Measurements from ENCODE around the gene HMGCS2. TPM values are rescaled to one million over a fixed set of nuclear protein-coding genes. Genes with fewer than 3 reads are reported as not detected.

Gene HMGCS2
- total RNA-seq, 6 experiments from 2014 or later: not detected

GRCh38 chr1:119795261-119796200 lies 26.8 kb upstream of the HMGCS2 start:
- Mint-ChIP-seq H3K36me3 (ENCODE audit: low read depth) (no peaks in the 10 kb centered on the region), H3K4me3 (no peak overlapping the region), H3K9me3 (no peaks in the 10 kb centered on the region), H3K27ac (no peak overlapping the region), H3K27me3 (ENCODE audit: insufficient read depth) (peaks cover 37% of the 10 kb centered on the region), H3K4me1 (ENCODE audit: low read depth) (no peaks in the 10 kb centered on the region)
- no peak for DNase-seq
- TF ChIP-seq, protein P1, sequence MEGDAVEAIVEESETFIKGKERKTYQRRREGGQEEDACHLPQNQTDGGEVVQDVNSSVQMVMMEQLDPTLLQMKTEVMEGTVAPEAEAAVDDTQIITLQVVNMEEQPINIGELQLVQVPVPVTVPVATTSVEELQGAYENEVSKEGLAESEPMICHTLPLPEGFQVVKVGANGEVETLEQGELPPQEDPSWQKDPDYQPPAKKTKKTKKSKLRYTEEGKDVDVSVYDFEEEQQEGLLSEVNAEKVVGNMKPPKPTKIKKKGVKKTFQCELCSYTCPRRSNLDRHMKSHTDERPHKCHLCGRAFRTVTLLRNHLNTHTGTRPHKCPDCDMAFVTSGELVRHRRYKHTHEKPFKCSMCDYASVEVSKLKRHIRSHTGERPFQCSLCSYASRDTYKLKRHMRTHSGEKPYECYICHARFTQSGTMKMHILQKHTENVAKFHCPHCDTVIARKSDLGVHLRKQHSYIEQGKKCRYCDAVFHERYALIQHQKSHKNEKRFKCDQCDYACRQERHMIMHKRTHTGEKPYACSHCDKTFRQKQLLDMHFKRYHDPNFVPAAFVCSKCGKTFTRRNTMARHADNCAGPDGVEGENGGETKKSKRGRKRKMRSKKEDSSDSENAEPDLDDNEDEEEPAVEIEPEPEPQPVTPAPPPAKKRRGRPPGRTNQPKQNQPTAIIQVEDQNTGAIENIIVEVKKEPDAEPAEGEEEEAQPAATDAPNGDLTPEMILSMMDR (IDR thresholded peaks at IDR 0.05): no peak

DNA sequence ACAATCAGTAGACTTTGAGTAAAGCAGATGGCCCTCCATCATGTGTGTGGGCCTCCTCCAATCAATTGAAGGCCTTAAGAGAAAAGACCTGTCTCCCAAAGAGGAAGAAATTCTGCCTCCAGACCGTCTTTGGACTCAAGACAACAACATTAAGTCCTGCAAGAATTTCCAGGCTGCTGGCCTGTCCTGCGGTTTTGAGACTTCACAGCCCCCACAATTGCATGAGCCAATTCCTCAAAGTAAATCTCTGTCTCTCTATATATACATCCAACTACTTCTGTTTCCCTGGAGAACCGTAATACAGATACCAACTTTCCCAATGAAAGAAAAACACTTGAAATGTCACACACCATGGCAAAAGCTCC lies 26.2 kb upstream of the HMGCS2 start:
- Mint-ChIP-seq H3K27me3 (ENCODE audit: insufficient read depth) (peaks cover 40% of the 10 kb centered on the region), H3K36me3 (ENCODE audit: low read depth) (no peaks in the 10 kb centered on the region), H3K4me1 (ENCODE audit: low read depth) (no peaks in the 10 kb centered on the region), H3K27ac (no peak overlapping the region), H3K9me3 (no peaks in the 10 kb centered on the region), H3K4me3 (no peak overlapping the region)
- TF ChIP-seq, protein P1 (IDR thresholded peaks at IDR 0.05): no peak
- DNase-seq: no peak

DNA sequence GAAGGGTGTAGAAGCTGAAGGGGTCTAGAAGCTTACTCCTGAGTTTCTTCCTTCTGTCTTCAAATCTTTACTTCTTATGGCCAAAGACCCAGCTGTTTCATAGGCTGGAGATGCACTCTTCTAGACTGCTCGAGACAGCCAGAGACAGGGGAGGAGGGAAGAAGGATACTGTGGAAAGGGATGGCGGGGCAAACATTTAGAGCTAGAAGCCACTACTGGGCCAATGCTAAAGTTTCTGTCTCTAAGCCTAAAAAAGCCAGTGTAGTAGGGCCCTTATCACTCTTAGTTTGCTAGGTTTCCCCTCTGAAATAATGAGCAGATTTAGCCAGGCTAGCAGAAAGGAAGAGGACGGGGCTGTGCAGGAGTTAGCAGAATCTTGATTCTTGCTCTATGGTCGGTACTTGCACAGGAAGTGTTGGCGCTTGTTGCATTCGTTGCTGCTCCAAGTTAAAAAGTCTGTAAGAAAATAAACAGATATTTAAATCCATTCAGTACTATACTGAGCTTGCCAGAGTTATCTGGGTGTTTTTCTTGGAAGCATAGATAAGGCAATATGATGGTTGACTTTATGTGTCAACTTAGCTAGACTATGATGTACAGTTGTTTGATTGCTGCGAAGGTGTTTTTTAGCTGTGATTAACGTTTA lies 25.6 kb upstream of the HMGCS2 start:
- H3K4me1 Mint-ChIP-seq (ENCODE audit: low read depth): no peaks in the 10 kb centered on the region
- H3K27me3 Mint-ChIP-seq (ENCODE audit: insufficient read depth): peaks cover 41% of the 10 kb centered on the region
- no peak overlapping the region for H3K4me3 Mint-ChIP-seq
- H3K36me3 Mint-ChIP-seq (ENCODE audit: low read depth): no peaks in the 10 kb centered on the region
- TF ChIP-seq, protein P1 (IDR thresholded peaks at IDR 0.05): no peak
- no peak overlapping the region for H3K27ac Mint-ChIP-seq
- H3K9me3 Mint-ChIP-seq: no peaks in the 10 kb centered on the region
- DNase-seq: no peak

DNA sequence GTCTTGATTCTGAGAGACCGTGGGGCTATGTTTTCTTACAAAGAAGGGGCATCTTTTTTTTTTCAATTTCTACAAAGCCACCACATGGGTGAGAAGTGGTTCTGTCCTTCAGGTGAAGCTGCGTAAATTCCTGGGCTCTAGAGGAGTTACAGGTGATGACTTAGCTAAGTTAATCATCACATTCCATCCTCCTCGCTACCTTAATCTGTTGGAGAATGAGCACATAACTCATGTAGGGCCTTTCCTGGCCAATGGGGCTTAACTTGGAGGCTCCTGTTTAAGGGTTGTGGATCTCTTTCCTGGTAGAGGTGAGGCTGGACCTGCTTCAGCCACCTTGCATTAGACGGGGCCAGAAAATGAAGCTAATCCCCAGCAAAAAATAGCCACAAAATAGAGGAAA lies 22.7 kb upstream of the HMGCS2 start:
- H3K9me3 Mint-ChIP-seq: no peaks in the 10 kb centered on the region
- no peaks in the 10 kb centered on the region for H3K4me1 Mint-ChIP-seq (ENCODE audit: low read depth)
- TF ChIP-seq, protein P1 (IDR thresholded peaks at IDR 0.05): no peak
- no peaks in the 10 kb centered on the region for H3K36me3 Mint-ChIP-seq (ENCODE audit: low read depth)
- H3K4me3 Mint-ChIP-seq: no peak overlapping the region
- no peak overlapping the region for H3K27ac Mint-ChIP-seq
- H3K27me3 Mint-ChIP-seq (ENCODE audit: insufficient read depth): peaks cover 38% of the 10 kb centered on the region
- DNase-seq: no peak

DNA sequence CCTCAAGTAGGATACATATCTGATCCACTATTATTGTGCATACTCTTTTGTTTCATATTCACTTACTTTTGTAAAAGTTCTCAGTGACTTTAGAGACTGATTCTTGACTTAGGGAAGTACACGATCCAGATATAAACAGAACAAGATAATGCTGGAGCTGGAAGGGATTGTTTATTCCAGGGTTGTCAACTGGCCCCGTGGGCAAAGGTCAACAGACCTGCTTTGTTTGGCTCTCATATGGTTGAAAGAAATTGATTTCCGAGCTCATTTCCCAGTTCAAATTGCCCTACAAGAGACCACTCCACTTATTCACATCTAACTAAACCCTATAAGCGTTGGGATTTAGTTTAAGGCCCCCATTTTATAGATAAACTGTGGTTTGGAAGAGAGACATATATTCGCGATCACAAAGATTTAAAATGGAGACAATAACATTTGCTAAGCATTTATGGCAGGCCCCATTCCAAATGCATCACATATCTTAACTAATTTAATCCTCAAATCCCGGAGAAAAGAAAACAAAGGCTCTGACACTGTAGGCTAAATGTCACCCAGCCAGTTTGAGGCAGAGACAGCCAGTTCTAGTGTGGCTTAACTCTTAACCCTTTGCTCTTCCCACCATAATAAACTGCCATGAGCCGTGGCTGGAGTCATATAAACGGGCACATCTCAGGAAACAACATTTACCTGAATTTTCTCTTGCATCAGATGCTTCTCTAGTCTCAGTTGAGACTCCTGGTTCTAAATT lies 21.9 kb upstream of the HMGCS2 start:
- Mint-ChIP-seq H3K9me3 (no peaks in the 10 kb centered on the region), H3K27me3 (ENCODE audit: insufficient read depth) (peaks cover 35% of the 10 kb centered on the region), H3K27ac (no peak overlapping the region), H3K36me3 (ENCODE audit: low read depth) (no peaks in the 10 kb centered on the region), H3K4me1 (ENCODE audit: low read depth) (no peaks in the 10 kb centered on the region), H3K4me3 (no peak overlapping the region)
- DNase-seq: no peak
- TF ChIP-seq, protein P1 (IDR thresholded peaks at IDR 0.05): no peak
